HL-60 (cell line): ENCODE measurements around the gene PRKCSH.

Source experiments
- POLR2AphosphoS5 ChIP-seq: IDR thresholded peaks from 2 replicates; pipeline ENCODE4 v1.6.1; 2012; ENCODE audit warnings: low read depth
- TF ChIP-seq, protein P1 (sequence below): IDR thresholded peaks from one replicate; pipeline ENCODE4 v1.5.1; 2011; ENCODE audit warnings: low read length, control low read depth, inconsistent platforms; ENCODE audit not compliant: insufficient read depth

DNA sequence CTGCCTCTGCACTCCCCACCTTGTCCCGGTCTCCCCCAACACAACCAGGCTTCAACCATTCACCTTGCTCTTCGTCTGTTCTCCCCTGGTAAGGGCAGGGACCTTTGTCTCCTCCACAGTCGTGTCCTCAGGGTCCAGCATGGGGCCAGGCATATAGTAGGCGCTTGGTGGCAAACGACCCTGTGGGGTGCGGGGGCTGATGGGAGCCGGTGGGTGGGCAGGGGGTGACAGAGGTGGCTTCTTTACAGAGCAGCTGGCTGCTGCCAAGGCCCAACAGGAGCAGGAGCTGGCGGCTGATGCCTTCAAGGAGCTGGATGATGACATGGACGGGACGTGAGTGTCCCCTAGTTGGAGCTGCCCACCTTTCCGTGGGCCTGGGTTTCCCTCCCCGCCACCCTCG, 9.7 kb downstream of the PRKCSH start:
- TF ChIP-seq, protein P1, sequence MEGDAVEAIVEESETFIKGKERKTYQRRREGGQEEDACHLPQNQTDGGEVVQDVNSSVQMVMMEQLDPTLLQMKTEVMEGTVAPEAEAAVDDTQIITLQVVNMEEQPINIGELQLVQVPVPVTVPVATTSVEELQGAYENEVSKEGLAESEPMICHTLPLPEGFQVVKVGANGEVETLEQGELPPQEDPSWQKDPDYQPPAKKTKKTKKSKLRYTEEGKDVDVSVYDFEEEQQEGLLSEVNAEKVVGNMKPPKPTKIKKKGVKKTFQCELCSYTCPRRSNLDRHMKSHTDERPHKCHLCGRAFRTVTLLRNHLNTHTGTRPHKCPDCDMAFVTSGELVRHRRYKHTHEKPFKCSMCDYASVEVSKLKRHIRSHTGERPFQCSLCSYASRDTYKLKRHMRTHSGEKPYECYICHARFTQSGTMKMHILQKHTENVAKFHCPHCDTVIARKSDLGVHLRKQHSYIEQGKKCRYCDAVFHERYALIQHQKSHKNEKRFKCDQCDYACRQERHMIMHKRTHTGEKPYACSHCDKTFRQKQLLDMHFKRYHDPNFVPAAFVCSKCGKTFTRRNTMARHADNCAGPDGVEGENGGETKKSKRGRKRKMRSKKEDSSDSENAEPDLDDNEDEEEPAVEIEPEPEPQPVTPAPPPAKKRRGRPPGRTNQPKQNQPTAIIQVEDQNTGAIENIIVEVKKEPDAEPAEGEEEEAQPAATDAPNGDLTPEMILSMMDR, result no peak
- no peak for TF ChIP-seq POLR2AphosphoS5
